Osteoblast (primary cell): ENCODE data around the gene NUP42. TPM values are rescaled to one million over a fixed set of nuclear protein-coding genes. Genes with fewer than 3 reads are reported as not detected.

Source experiments
- DNase-seq: peaks from one replicate; pipeline ENCODE4 v3.0.0; 2011; ENCODE audit warnings: low spot score, mixed read lengths; ENCODE audit not compliant: insufficient read length; ENCODE audit errors: missing footprints
- H2AFZ ChIP-seq: 2 replicates; pipeline ENCODE4 v1.6.0; 2011; ENCODE audit warnings: mild to moderate bottlenecking, low read length
- H3K27ac ChIP-seq: 2 replicates; pipeline ENCODE4 v1.5.1; 2011; ENCODE audit warnings: mild to moderate bottlenecking, low read depth, low read length, moderate library complexity
- H3K27me3 ChIP-seq: 2 replicates; pipeline ENCODE4 v1.6.0; 2012; ENCODE audit warnings: mild to moderate bottlenecking, control low read depth, inconsistent platforms, low read length, moderate library complexity; ENCODE audit not compliant: insufficient read depth
- H3K36me3 ChIP-seq: 2 replicates; pipeline ENCODE4 v1.5.1; 2011; ENCODE audit warnings: mild to moderate bottlenecking, low read length, control low read depth, moderate library complexity; ENCODE audit not compliant: insufficient read depth
- H3K4me1 ChIP-seq: 2 replicates; pipeline ENCODE4 v1.5.1; 2011; ENCODE audit warnings: mild to moderate bottlenecking, low read length, control low read depth, moderate library complexity; ENCODE audit not compliant: insufficient read depth
- H3K4me2 ChIP-seq: 2 replicates; pipeline ENCODE4 v1.6.0; 2011; ENCODE audit warnings: mild to moderate bottlenecking, low read length; ENCODE audit not compliant: insufficient read depth
- H3K4me3 ChIP-seq: fragments of 200-600 bp; sonication (generic); 3 replicates; pipeline ENCODE4 v1.5.1; 2012; ENCODE audit warnings: mild to moderate bottlenecking, low read length, inconsistent platforms; ENCODE audit not compliant: insufficient read depth
- H3K79me2 ChIP-seq: 2 replicates; pipeline ENCODE4 v1.6.0; 2012; ENCODE audit warnings: mild to moderate bottlenecking, low read length, control low read depth, inconsistent platforms; ENCODE audit not compliant: insufficient read depth
- H3K9me3 ChIP-seq: 2 replicates; pipeline ENCODE4 v1.5.1; 2011; ENCODE audit warnings: low read depth, low read length, control low read depth
- H4K20me1 ChIP-seq: 2 replicates; pipeline ENCODE4 v1.6.0; 2012; ENCODE audit warnings: mild to moderate bottlenecking, low read length, control low read depth; ENCODE audit not compliant: insufficient read depth
- total RNA-seq: library from RNA; depleted of rRNA; stranded (reverse); fragments of >200 nt; gene quantifications from 2 replicates; pipeline ENCODE4 v1.2.3, GENCODE V29; 2012
- TF ChIP-seq, protein P1 (sequence below): IDR thresholded peaks from 2 replicates; pipeline ENCODE4 v1.5.1; 2011; ENCODE audit warnings: mild to moderate bottlenecking, low read depth, low read length, moderate library complexity; ENCODE audit errors: extremely low read depth

The NUP42 gene
- total RNA-seq, 1 donor: 22.4 TPM

GRCh38 chr7:23214938-23215337 is 33.1 kb downstream of the NUP42 start:
- Histone ChIP-seq H3K79me2 (no peaks in the 10 kb centered on the region), H3K27me3 (peaks cover 3% of the 10 kb centered on the region), H3K9me3 (no peaks in the 10 kb centered on the region), H3K27ac (no peak overlapping the region), H4K20me1 (no peaks in the 10 kb centered on the region), H3K4me1 (no peaks in the 10 kb centered on the region), H3K36me3 (no peaks in the 10 kb centered on the region), H2AFZ (no peak overlapping the region), H3K4me3 (no peak overlapping the region), H3K4me2 (no peak overlapping the region)
- TF ChIP-seq, protein P1, sequence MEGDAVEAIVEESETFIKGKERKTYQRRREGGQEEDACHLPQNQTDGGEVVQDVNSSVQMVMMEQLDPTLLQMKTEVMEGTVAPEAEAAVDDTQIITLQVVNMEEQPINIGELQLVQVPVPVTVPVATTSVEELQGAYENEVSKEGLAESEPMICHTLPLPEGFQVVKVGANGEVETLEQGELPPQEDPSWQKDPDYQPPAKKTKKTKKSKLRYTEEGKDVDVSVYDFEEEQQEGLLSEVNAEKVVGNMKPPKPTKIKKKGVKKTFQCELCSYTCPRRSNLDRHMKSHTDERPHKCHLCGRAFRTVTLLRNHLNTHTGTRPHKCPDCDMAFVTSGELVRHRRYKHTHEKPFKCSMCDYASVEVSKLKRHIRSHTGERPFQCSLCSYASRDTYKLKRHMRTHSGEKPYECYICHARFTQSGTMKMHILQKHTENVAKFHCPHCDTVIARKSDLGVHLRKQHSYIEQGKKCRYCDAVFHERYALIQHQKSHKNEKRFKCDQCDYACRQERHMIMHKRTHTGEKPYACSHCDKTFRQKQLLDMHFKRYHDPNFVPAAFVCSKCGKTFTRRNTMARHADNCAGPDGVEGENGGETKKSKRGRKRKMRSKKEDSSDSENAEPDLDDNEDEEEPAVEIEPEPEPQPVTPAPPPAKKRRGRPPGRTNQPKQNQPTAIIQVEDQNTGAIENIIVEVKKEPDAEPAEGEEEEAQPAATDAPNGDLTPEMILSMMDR: no peak
- no peak for DNase-seq

DNA sequence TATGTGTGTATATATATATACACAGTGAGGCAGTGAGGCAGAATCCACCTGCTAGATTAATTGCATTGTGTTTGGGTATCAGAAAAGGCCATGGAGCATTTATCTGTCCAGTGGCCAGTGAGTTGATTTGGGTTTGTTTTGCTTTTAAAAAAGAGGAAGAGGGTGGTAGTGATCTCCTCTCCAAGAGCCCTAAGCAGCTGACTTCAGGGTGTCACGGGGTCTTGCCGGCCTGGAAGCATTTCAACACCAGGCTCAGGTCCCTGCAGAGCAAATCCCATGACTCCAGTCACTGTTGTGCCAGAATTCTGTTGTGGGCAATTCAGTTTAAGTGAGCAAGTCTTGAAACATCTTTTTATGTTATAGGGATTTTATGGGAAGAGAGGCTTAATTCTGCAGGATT is 34.2 kb downstream of the NUP42 start:
- TF ChIP-seq, protein P1: no peak
- DNase-seq: no peak
- H2AFZ ChIP-seq: no peak overlapping the region

GRCh38 chr7:23218196-23218595 is 36.3 kb downstream of the NUP42 start:
- no peaks in the 10 kb centered on the region for H3K9me3 ChIP-seq
- H3K27ac ChIP-seq: no peak overlapping the region
- DNase-seq: no peak
- H3K4me1 ChIP-seq: no peaks in the 10 kb centered on the region
- H3K4me3 ChIP-seq: no peak overlapping the region
- H3K27me3 ChIP-seq: peaks cover 11% of the 10 kb centered on the region
- H3K36me3 ChIP-seq: no peaks in the 10 kb centered on the region
- no peaks in the 10 kb centered on the region for H4K20me1 ChIP-seq
- no peak overlapping the region for H3K4me2 ChIP-seq
- TF ChIP-seq, protein P1: no peak
- H3K79me2 ChIP-seq: no peaks in the 10 kb centered on the region
- peak overlapping the region; percentile 35 for H2AFZ ChIP-seq

More for the DNA sequence above, 34.2 kb downstream of the NUP42 start:
- Histone ChIP-seq H3K79me2 (no peaks in the 10 kb centered on the region), H3K36me3 (no peaks in the 10 kb centered on the region), H4K20me1 (no peaks in the 10 kb centered on the region), H3K4me2 (no peak overlapping the region), H3K4me3 (no peak overlapping the region), H3K27ac (no peak overlapping the region), H3K27me3 (peaks cover 3% of the 10 kb centered on the region), H3K4me1 (no peaks in the 10 kb centered on the region), H3K9me3 (no peaks in the 10 kb centered on the region)

DNA sequence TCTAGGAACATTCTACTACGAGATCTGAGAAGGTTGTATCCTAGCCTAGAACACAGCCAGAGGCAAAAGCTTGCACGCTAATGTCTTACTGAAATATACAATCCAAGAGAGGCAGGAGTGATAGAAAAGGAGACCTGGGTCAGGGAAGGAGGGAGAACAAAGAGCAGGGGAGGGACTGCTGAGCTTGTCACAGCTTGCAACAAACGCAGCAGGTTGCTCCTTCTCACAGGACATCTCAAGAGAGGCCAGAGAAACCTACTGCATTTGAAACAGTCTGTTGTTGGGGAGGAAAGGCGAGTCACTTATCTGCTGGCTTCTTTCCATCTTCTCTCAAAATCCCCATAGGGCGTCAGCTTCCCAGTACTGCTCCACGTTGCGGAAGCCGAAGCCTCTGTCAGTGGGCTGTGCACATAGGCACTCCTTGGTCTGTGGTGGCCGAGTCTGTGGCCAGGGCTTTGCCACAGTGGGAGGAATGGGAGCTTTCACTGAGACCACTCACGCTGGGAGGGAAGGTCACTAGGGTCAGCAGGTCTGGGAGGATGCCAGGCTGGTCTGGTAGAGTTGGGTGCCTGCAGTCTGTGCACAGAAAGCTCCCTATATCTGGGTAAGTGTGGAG is 39.0 kb downstream of the NUP42 start:
- Histone ChIP-seq H2AFZ (peak overlapping the region; percentile 38), H3K4me1 (no peaks in the 10 kb centered on the region), H3K4me2 (no peak overlapping the region), H3K27ac (no peak overlapping the region), H3K36me3 (no peaks in the 10 kb centered on the region), H3K4me3 (no peak overlapping the region), H3K9me3 (no peaks in the 10 kb centered on the region), H4K20me1 (no peaks in the 10 kb centered on the region), H3K79me2 (no peaks in the 10 kb centered on the region), H3K27me3 (peaks cover 11% of the 10 kb centered on the region)
- TF ChIP-seq, protein P1: no peak
- no peak for DNase-seq
